C4-2B (cell line): ENCODE data around the gene TNFRSF8.

Source experiments
- ZFX ChIP-seq: fragments of 450-650 bp; IDR thresholded peaks from 2 replicates; pipeline ENCODE4 v1.6.1; 2017
- TF ChIP-seq, protein P1 (sequence below): fragments of 450-650 bp; conservative IDR thresholded peaks from 2 replicates; pipeline ENCODE4 v1.5.1; 2017; ENCODE audit warnings: mild to moderate bottlenecking

- TF ChIP-seq, protein P1, sequence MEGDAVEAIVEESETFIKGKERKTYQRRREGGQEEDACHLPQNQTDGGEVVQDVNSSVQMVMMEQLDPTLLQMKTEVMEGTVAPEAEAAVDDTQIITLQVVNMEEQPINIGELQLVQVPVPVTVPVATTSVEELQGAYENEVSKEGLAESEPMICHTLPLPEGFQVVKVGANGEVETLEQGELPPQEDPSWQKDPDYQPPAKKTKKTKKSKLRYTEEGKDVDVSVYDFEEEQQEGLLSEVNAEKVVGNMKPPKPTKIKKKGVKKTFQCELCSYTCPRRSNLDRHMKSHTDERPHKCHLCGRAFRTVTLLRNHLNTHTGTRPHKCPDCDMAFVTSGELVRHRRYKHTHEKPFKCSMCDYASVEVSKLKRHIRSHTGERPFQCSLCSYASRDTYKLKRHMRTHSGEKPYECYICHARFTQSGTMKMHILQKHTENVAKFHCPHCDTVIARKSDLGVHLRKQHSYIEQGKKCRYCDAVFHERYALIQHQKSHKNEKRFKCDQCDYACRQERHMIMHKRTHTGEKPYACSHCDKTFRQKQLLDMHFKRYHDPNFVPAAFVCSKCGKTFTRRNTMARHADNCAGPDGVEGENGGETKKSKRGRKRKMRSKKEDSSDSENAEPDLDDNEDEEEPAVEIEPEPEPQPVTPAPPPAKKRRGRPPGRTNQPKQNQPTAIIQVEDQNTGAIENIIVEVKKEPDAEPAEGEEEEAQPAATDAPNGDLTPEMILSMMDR, result no peak
- no peak for TF ChIP-seq ZFX
Observed at GRCh38 chr1:12035312-12035711, 27.8 kb upstream of the TNFRSF8 start.
